ENCODE data around the gene GRIN3B.

DNA sequence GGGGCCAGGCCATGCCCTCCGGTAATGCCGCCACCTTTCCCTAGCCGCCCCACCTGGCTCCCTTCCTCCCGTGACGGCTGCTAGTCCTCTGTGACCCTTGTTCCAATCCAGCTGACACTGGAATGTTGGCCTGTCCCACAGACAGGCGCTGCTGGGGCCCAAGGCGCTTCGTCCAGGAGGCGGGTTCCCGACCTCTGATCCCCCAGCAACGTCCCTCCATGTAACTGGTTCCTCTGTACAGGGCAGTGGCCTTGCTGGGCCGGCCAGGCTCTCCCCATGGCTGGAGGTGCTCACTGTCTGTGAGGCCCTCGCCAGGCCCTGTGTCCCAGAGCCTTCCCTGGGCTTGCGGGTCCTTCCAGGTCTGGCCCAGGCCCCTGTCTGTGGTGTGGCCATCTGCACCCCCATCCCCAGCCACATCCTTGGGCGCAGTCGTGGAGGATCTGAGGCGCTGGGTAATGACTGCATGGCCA lies 6.8 kb upstream of the GRIN3B start:
- no peak for TF ChIP-seq POLR2AphosphoS5 (IDR thresholded peaks at IDR 0.05; ENCODE audit: low read depth)
- TF ChIP-seq, protein P1, sequence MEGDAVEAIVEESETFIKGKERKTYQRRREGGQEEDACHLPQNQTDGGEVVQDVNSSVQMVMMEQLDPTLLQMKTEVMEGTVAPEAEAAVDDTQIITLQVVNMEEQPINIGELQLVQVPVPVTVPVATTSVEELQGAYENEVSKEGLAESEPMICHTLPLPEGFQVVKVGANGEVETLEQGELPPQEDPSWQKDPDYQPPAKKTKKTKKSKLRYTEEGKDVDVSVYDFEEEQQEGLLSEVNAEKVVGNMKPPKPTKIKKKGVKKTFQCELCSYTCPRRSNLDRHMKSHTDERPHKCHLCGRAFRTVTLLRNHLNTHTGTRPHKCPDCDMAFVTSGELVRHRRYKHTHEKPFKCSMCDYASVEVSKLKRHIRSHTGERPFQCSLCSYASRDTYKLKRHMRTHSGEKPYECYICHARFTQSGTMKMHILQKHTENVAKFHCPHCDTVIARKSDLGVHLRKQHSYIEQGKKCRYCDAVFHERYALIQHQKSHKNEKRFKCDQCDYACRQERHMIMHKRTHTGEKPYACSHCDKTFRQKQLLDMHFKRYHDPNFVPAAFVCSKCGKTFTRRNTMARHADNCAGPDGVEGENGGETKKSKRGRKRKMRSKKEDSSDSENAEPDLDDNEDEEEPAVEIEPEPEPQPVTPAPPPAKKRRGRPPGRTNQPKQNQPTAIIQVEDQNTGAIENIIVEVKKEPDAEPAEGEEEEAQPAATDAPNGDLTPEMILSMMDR (IDR thresholded peaks at IDR 0.05; ENCODE audit: insufficient read depth, low read length): no peak
